GM21360 (cell line): ENCODE data around the gene HSPA2.
"Not testable (repeated sequence)": the region's sequence is repeated elsewhere in the genome, so short reads cannot be mapped to it uniquely, and the experiment has no call there.

Experiments
- ATAC-seq: cut with Tn5 transposase; IDR thresholded peaks from one replicate; pipeline ENCODE4 v1.9.1; 2021; ENCODE audit warnings: mild to moderate bottlenecking, moderate library complexity; ENCODE audit not compliant: unreplicated experiment

HSPA2 gene

DNA sequence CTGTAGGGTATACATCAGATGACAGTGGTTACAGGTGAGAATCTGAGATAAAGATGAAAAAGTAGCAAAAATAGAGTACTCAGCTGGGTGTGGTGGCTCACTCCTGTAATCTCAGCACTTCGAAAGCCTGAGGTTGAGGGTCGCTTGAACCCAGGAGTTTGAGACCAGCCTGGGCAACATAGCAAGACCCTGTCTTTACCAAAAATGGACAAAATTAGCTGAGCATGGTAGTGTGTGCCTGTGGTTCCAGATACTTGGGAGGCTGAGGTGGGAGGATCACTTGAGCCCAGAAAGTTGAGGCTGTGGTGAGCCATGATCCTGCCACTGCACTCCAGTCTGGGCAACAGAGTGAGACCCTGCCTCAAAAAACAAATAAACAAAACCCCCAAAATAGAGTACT is 17.7 kb downstream of the HSPA2 start:
- not testable (repeated sequence) for ATAC-seq

- ATAC-seq: no peak
Observed at GRCh38 chr14:64561631-64562030, 21.1 kb downstream of the HSPA2 start.

GRCh38 chr14:64562436-64562835 is 21.9 kb downstream of the HSPA2 start:
- no peak for ATAC-seq

GRCh38 chr14:64563696-64564095 is 23.2 kb downstream of the HSPA2 start:
- no peak for ATAC-seq

GRCh38 chr14:64566651-64567122 is 26.1 kb downstream of the HSPA2 start:
- no peak for ATAC-seq

GRCh38 chr14:64569138-64569631 is 28.6 kb downstream of the HSPA2 start:
- ATAC-seq: no peak

DNA sequence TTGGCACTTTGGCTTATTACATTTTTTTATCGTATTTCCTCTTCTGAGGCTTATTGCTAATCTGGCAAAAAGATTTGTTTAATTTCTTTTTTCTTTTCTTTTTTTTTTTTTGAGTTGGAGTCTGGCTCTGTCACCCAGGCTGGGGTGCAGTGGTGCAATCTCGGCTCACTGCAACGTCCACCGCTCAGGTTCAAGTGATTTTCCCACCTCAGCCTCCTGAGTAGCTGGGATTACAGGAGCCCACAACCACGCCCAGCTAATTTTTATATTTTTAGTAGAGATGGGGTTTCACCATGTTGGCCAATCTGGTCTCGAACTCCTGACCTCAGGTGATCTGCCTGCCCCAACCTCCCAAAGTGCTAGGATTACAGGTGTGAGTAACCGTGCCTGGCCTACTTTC is 29.1 kb downstream of the HSPA2 start:
- not testable (repeated sequence) for ATAC-seq

DNA sequence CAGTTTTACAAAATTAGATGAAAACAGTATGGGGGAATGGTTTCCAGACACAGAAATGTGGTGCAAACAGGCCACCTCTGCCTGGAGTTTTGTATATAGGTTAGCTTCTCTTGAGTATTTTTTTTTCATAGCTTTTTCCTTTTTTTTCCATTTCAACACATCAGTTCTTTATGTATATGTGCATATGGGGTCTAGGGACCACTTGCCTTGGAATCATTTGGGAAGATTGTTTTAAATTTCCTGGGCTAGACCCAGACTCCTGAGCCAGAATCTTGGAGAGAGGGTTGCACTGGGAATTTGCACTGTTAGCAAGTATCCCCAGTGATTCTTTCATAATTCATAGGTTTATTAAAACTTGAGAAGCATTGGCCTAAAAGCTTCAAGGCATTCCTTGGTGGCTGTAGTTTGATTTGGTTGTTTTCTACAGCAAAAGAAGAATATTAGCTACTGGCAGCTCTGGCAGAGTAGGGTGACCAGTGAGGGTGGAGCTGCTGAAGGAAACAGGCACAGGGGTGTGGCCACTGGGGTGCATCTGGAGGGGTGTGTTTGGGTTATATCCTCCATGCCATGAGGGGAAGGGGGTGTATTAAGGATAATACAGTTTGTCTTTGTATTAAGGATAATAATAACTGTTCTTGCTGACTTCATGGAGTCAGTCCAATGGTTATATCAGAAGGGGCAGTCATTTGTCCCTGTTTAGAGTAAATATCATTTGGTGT is 32.0 kb downstream of the HSPA2 start:
- no peak for ATAC-seq

- ATAC-seq: no peak
Observed at GRCh38 chr14:64573109-64573508, 32.6 kb downstream of the HSPA2 start.

- ATAC-seq: no peak
Observed at GRCh38 chr14:64574371-64575107, 34.0 kb downstream of the HSPA2 start.

DNA sequence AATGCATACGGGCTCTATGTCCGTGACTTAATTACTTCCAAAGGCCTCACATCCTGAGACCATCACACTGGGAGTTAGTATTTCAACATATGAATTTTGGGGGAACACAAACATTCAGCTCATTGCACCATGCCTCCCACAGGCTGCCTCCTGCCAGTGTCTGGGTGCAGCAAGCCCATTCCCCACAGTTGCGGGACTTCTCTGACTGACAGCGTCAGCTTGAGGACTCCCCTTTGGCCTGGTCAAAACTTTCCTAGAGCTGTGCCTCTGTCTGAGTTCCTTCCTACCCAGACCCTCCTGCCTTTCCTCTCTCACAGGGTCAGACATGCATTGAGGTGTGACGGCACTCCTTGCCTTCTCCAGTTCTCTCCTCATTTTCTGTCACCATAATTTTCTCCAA is 36.7 kb downstream of the HSPA2 start:
- no peak for ATAC-seq

DNA sequence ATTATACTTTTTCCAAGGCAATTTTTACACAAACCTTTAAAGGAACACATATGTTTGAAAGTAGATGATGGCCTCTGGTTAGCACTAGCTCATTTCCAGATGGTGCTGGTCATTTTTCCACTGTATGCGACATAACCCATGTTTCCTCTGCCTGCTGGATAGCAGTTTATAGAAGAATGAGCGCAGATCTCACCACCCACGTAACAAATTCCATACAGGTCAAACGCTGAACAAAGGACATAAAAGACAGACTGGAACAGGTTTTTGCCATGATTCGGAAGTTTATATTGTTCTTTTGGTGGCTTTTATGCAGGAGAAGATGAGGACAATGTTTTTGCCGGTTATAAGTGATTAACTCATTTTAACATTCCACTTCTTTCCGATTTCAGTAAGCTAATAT is 39.9 kb downstream of the HSPA2 start:
- ATAC-seq: no peak

- ATAC-seq: no peak
Observed at GRCh38 chr14:64581363-64581762, 40.8 kb downstream of the HSPA2 start.

DNA sequence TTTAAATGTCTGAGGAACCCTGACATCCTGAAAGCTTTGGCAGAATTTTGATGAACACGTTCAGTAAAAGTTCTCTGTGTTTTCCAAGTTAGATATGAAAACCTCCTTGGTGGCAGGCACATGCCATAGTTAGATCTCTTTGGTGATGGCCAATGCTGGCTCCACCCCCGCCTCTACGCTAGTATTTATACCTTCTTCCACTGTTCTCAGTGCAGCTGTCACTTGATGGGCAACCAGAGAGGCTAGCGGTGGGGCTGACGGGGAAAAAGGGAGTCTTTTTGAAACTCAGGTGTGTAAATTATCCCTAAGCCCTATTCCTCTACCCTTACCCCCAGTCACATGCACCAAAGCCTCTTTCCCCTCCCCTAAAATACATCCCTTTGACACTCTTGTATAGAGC is 41.3 kb downstream of the HSPA2 start:
- no peak for ATAC-seq

DNA sequence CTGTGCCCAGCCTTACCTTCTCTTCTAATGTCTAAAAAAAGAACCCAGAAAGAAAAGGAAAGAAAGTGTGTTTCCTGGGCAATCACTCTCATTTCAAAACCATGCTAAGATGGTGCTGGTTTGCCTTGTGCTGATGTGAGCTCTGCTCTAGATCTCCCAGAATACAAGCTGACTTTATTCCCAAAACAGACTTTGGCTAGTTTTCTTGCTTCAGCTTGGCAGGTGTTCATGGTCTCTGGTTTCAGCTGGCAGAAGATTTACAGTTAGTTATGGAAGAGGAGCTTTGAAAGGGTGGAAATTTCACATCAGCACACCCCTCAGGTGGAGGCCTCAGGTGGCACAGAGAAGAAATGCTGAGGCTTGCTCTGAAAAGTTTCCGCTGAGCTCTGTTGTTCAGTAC is 43.6 kb downstream of the HSPA2 start:
- no peak for ATAC-seq

DNA sequence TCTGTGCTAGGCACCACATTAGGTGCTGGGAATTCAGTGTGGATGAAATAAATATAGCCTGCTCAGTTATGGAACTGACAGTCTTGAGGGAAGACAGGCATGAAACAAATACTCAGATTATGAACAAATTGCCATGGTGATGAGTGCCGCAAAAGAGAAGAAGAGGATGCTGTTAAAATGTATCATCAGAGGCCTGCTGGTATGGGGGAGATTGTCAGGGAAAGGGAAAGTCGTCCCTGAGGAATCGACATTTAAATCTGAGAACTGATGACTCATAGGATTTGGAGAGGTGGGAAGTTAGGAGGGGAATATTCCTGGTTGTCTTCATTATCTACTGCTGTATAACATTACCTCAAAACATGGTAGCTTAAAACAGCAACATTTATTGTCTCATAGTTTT is 51.3 kb downstream of the HSPA2 start:
- ATAC-seq: no peak
